Measurements from ENCODE around the gene SLC39A13. TPM values are rescaled to one million over a fixed set of nuclear protein-coding genes. Genes with fewer than 3 reads are reported as not detected.
A peak's percentile ranks its signal among the peaks of the same experiment; 100 is the strongest.

Gene SLC39A13
- total and polyA plus RNA-seq, 2 of the 13 experiments (the other 11 are each of a cell fraction or from before 2014, with no cell fraction given): 15.3 to 30.5 TPM

GRCh38 chr11:47435687-47436086 lies 27.3 kb downstream of the SLC39A13 start (continued):
- TF ChIP-seq, protein P1, sequence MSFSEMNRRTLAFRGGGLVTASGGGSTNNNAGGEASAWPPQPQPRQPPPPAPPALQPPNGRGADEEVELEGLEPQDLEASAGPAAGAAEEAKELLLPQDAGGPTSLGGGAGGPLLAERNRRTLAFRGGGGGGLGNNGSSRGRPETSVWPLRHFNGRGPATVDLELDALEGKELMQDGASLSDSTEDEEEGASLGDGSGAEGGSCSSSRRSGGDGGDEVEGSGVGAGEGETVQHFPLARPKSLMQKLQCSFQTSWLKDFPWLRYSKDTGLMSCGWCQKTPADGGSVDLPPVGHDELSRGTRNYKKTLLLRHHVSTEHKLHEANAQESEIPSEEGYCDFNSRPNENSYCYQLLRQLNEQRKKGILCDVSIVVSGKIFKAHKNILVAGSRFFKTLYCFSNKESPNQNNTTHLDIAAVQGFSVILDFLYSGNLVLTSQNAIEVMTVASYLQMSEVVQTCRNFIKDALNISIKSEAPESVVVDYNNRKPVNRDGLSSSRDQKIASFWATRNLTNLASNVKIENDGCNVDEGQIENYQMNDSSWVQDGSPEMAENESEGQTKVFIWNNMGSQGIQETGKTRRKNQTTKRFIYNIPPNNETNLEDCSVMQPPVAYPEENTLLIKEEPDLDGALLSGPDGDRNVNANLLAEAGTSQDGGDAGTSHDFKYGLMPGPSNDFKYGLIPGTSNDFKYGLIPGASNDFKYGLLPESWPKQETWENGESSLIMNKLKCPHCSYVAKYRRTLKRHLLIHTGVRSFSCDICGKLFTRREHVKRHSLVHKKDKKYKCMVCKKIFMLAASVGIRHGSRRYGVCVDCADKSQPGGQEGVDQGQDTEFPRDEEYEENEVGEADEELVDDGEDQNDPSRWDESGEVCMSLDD (CRISPR knock-in tag; IDR thresholded peaks at IDR 0.05; ENCODE audit: borderline replicate concordance): peak; percentile 63; the same call in 1 of the 2 replicates
- TF ChIP-seq, protein P2, sequence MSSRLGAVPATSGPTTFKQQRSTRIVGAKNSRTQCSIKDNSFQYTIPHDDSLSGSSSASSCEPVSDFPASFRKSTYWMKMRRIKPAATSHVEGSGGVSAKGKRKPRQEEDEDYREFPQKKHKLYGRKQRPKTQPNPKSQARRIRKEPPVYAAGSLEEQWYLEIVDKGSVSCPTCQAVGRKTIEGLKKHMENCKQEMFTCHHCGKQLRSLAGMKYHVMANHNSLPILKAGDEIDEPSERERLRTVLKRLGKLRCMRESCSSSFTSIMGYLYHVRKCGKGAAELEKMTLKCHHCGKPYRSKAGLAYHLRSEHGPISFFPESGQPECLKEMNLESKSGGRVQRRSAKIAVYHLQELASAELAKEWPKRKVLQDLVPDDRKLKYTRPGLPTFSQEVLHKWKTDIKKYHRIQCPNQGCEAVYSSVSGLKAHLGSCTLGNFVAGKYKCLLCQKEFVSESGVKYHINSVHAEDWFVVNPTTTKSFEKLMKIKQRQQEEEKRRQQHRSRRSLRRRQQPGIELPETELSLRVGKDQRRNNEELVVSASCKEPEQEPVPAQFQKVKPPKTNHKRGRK (CRISPR knock-in tag; IDR thresholded peaks at IDR 0.05): no peak
- TF ChIP-seq ZMYM2 (CRISPR knock-in tag; IDR thresholded peaks at IDR 0.05) (peak; percentile 72), ZNF138 (CRISPR knock-in tag; IDR thresholded peaks at IDR 0.05; ENCODE audit: low read depth) (no peak), RFX5 (IDR thresholded peaks at IDR 0.05; ENCODE audit: low read depth, low read length) (no peak), ZBTB42 (CRISPR knock-in tag; IDR thresholded peaks at IDR 0.05) (no peak), HDAC2 (CRISPR knock-in tag; IDR thresholded peaks at IDR 0.05) (peak; percentile 70; the same call in 1 of the 2 replicates), HNF4G (IDR thresholded peaks at IDR 0.05; ENCODE audit: borderline replicate concordance, low read depth, low read length) (peak; percentile 35; the same call in 1 of the 2 replicates), HNF4G (CRISPR knock-in tag; IDR thresholded peaks at IDR 0.05; ENCODE audit: borderline replicate concordance, low read depth) (peak; percentile 37; the same call in 1 of the 2 replicates), SKIL (CRISPR knock-in tag; IDR thresholded peaks at IDR 0.05; ENCODE audit: borderline replicate concordance) (peak; percentile 60; the same call in 1 of the 2 replicates), THAP11 (CRISPR knock-in tag; IDR thresholded peaks at IDR 0.05) (peak; percentile 48), ZNF563 (CRISPR knock-in tag; IDR thresholded peaks at IDR 0.05) (0 out of 2 replicates have a peak, but pooled peaks have one; percentile 21), PHF20 (CRISPR knock-in tag; IDR thresholded peaks at IDR 0.05) (no peak), ZNF549 (CRISPR knock-in tag; IDR thresholded peaks at IDR 0.05) (no peak), SP1 (IDR thresholded peaks at IDR 0.05) (no peak), SP1 (CRISPR knock-in tag; IDR thresholded peaks at IDR 0.05) (no peak), NR2C2 (CRISPR knock-in tag; IDR thresholded peaks at IDR 0.05; ENCODE audit: borderline replicate concordance) (peak; percentile 75), SSRP1 (CRISPR knock-in tag; IDR thresholded peaks at IDR 0.05) (no peak), SOX6 (IDR thresholded peaks at IDR 0.05) (no peak), SOX6 (CRISPR knock-in tag; IDR thresholded peaks at IDR 0.05) (peak; percentile 37; the same call in 1 of the 2 replicates), RORA (CRISPR knock-in tag; IDR thresholded peaks at IDR 0.05) (peak; percentile 91; the same call in 1 of the 2 replicates), ZNF160 (CRISPR knock-in tag; IDR thresholded peaks at IDR 0.05) (no peak), YEATS4 (CRISPR knock-in tag; IDR thresholded peaks at IDR 0.05; ENCODE audit: borderline replicate concordance) (no peak)
